IMR-90 (cell line): ENCODE results near the gene KDM4B. TPM values are rescaled to one million over a fixed set of nuclear protein-coding genes. Genes with fewer than 3 reads are reported as not detected.

Experiments
- ATAC-seq: fragments of 200-7000 bp; cut with Tn5 transposase; 2 replicates; pipeline ENCODE4 v1.9.1; 2020; ENCODE audit warnings: low read depth, mild to moderate bottlenecking, moderate library complexity
- BruUV-seq: library from RNA; stranded (reverse); fragments of 400-500 nt; replicated peaks from 2 replicates; lab custom pipeline; 2021; lab: Mats Ljungman, UMichigan
- CTCF ChIA-PET: fragments of 300-600 bp; formaldehyde crosslinking; extraction: SDS; loops from one replicate; lab custom pipeline; 2021; ENCODE audit warnings: antibody characterized with exemption; lab: Yijun Ruan, JAX
- POLR2A ChIA-PET: fragments of 300-600 bp; sonication (Branson Sonifier 250); formaldehyde crosslinking; loops from one replicate; lab custom pipeline; 2022; ENCODE audit warnings: antibody characterized with exemption; ENCODE audit not compliant: unreplicated experiment; lab: Charles Lee
- DNase-seq: peaks from one replicate; pipeline ENCODE4 v3.0.0; 2013
- H2AFZ ChIP-seq: replicated peaks from 2 replicates; pipeline ENCODE3; 2013; ENCODE audit warnings: low read length, mild to moderate bottlenecking; ENCODE audit not compliant: poor library complexity
- H2AK5ac ChIP-seq: 2 replicates; pipeline ENCODE4 v1.6.1; 2013; ENCODE audit warnings: low read depth, low read length, inconsistent platforms
- H2AK9ac ChIP-seq: replicated peaks from 2 replicates; pipeline ENCODE3; 2013; ENCODE audit warnings: mild to moderate bottlenecking, low read depth, low read length, moderate library complexity; ENCODE audit not compliant: poor library complexity
- H2BK120ac ChIP-seq: 2 replicates; pipeline ENCODE4 v1.6.1; 2013; ENCODE audit warnings: low read depth, low read length, inconsistent platforms
- H2BK15ac ChIP-seq: 3 replicates; pipeline ENCODE4 v1.6.1; 2013; ENCODE audit warnings: low read depth, low read length, inconsistent platforms
- H2BK20ac ChIP-seq: 2 replicates; pipeline ENCODE4 v1.6.1; 2013; ENCODE audit warnings: low read depth, mild to moderate bottlenecking, inconsistent platforms, low read length, moderate library complexity
- H2BK5ac ChIP-seq: 2 replicates; pipeline ENCODE4 v1.6.1; 2013; ENCODE audit warnings: mild to moderate bottlenecking, low read depth, low read length, inconsistent platforms; ENCODE audit not compliant: poor library complexity, severe bottlenecking
- H3K14ac ChIP-seq: replicated peaks from 2 replicates; pipeline ENCODE4 v1.6.1; 2013; ENCODE audit warnings: low read depth, low read length, inconsistent platforms
- H3K18ac ChIP-seq: 2 replicates; pipeline ENCODE4 v1.6.1; 2013; ENCODE audit warnings: low read depth, low read length, control low read depth
- H3K23ac ChIP-seq: 2 replicates; pipeline ENCODE4 v1.6.1; 2013; ENCODE audit warnings: low read depth, low read length, inconsistent platforms
- H3K27ac ChIP-seq: 2 replicates; pipeline ENCODE4 v1.5.1; 2013; ENCODE audit warnings: mild to moderate bottlenecking, control low read depth, low read length; ENCODE audit not compliant: insufficient read depth
- H3K27me3 ChIP-seq: 2 replicates; pipeline ENCODE4 v1.6.1; 2013; ENCODE audit warnings: low read length; ENCODE audit not compliant: control insufficient read depth, insufficient read depth
- H3K36me3 ChIP-seq: 2 replicates; pipeline ENCODE4 v1.6.1; 2013; ENCODE audit warnings: low read length, mixed read lengths; ENCODE audit not compliant: control insufficient read depth, insufficient read depth
- H3K4ac ChIP-seq: 2 replicates; pipeline ENCODE4 v1.6.1; 2013; ENCODE audit warnings: low read depth, low read length, inconsistent platforms
- H3K4me1 ChIP-seq: 2 replicates; pipeline ENCODE4 v1.6.1; 2013; ENCODE audit warnings: low read length, mixed read lengths; ENCODE audit not compliant: control insufficient read depth, insufficient read depth
- H3K4me2 ChIP-seq: 2 replicates; pipeline ENCODE4 v1.6.1; 2013; ENCODE audit warnings: low read depth, mild to moderate bottlenecking, control low read depth, low read length, moderate library complexity
- H3K4me3 ChIP-seq: 2 replicates; pipeline ENCODE4 v1.5.1; 2013; ENCODE audit warnings: low read depth, mild to moderate bottlenecking, control low read depth, low read length, moderate library complexity; ENCODE audit not compliant: insufficient read depth
- H3K56ac ChIP-seq: 2 replicates; pipeline ENCODE4 v1.6.1; 2013; ENCODE audit warnings: low read length, inconsistent platforms; ENCODE audit not compliant: insufficient read depth; ENCODE audit errors: extremely low read depth
- H3K79me1 ChIP-seq, 2 experiments: 2 replicates each; pipeline ENCODE4 v1.6.1; 2013; ENCODE audit warnings: low read length in 2 of 2, inconsistent platforms in 1 of 2, low read depth in 1 of 2
- H3K9ac ChIP-seq: 2 replicates; pipeline ENCODE4 v1.6.1; 2013; ENCODE audit warnings: low read depth, low read length, control low read depth
- H3K9me1 ChIP-seq: 2 replicates; pipeline ENCODE4 v1.6.1; 2013; ENCODE audit warnings: low read length, inconsistent platforms; ENCODE audit not compliant: insufficient read depth
- H3K9me3 ChIP-seq: 2 replicates; pipeline ENCODE4 v1.6.1; 2013; ENCODE audit warnings: low read length; ENCODE audit not compliant: control insufficient read depth, insufficient read depth
- H4K20me1 ChIP-seq: 2 replicates; pipeline ENCODE4 v1.6.1; 2013; ENCODE audit warnings: low read length, inconsistent platforms; ENCODE audit not compliant: insufficient read depth
- H4K5ac ChIP-seq: 2 replicates; pipeline ENCODE4 v1.6.1; 2013; ENCODE audit warnings: mild to moderate bottlenecking, low read depth, low read length, control low read depth
- H4K8ac ChIP-seq, 2 experiments: 2 replicates each; pipeline ENCODE4 v1.6.1; 2013; ENCODE audit warnings: low read depth in 2 of 2, low read length in 2 of 2, control low read depth in 1 of 2, inconsistent platforms in 1 of 2
- H4K91ac ChIP-seq: 2 replicates; pipeline ENCODE4 v1.6.1; 2013; ENCODE audit warnings: low read depth, low read length, inconsistent platforms; ENCODE audit not compliant: insufficient read depth
- BHLHE40 ChIP-seq: fragments of 150-350 bp; IDR thresholded peaks from 2 replicates; pipeline ENCODE4 v1.6.1; 2016; ENCODE audit warnings: mild to moderate bottlenecking, low read depth, low read length
- CHD1 ChIP-seq: IDR thresholded peaks from 2 replicates; pipeline ENCODE4 v1.6.1; 2012; ENCODE audit warnings: low read depth, low read length, improper control_type of control experiment
- CTCF ChIP-seq: conservative IDR thresholded peaks from 2 replicates; pipeline ENCODE4 v1.5.1; 2012; ENCODE audit warnings: mild to moderate bottlenecking, low read depth, low read length, improper control_type of control experiment
- ELK1 ChIP-seq: fragments of 150-350 bp; IDR thresholded peaks from 2 replicates; pipeline ENCODE4 v1.6.1; 2016; ENCODE audit warnings: low read depth, mild to moderate bottlenecking, low read length, moderate library complexity, borderline replicate concordance
- FOS ChIP-seq: fragments of 150-350 bp; IDR thresholded peaks from 2 replicates; pipeline ENCODE4 v1.6.1; 2016; ENCODE audit warnings: low read depth, low read length
- MAFK ChIP-seq: IDR thresholded peaks from 2 replicates; pipeline ENCODE4 v1.6.1; 2012; ENCODE audit warnings: low read depth, low read length, improper control_type of control experiment
- MAZ ChIP-seq: IDR thresholded peaks from 2 replicates; pipeline ENCODE4 v1.6.1; 2012; ENCODE audit warnings: low read depth, mild to moderate bottlenecking, low read length, improper control_type of control experiment, moderate library complexity, borderline replicate concordance
- NFE2L2 ChIP-seq: fragments of 150-350 bp; IDR thresholded peaks from 2 replicates; pipeline ENCODE4 v1.6.1; 2016; ENCODE audit warnings: low read depth, mild to moderate bottlenecking, low read length
- POLR2A ChIP-seq: IDR thresholded peaks from 2 replicates; pipeline ENCODE4 v1.6.1; 2012; ENCODE audit warnings: mild to moderate bottlenecking, low read depth, low read length
- RFX5 ChIP-seq: IDR thresholded peaks from 2 replicates; pipeline ENCODE4 v1.8.0; 2012; ENCODE audit warnings: low read depth, mild to moderate bottlenecking, low read length, moderate library complexity
- SMC3 ChIP-seq: fragments of 150-350 bp; IDR thresholded peaks from 2 replicates; pipeline ENCODE4 v1.6.1; 2016; ENCODE audit warnings: low read depth, mild to moderate bottlenecking, antibody characterized with exemption, low read length, moderate library complexity
- USF2 ChIP-seq: fragments of 150-350 bp; IDR thresholded peaks from 2 replicates; pipeline ENCODE4 v1.6.1; 2017; ENCODE audit warnings: mild to moderate bottlenecking, antibody characterized with exemption, low read length, low read depth
- WGBS, 2 experiments: methylation state at CpG; one replicate each; pipeline versions ENCODE4 v1.1.5 to v1.1.7; 2013; ENCODE audit warnings: missing lambda C conversion rate in 2 of 2; ENCODE audit not compliant: insufficient read length in 1 of 2; ENCODE audit errors: extremely low coverage in 2 of 2; 5-methylcytosine and 5-hydroxymethylcytosine counted together
- dilution Hi-C: fragments of 300-500 bp; cut with HindIII; formaldehyde crosslinking; loops from one replicate; pipeline ENCODE4 v1.14.3; 2018; ENCODE audit warnings: low sequenced_read_pairs; ENCODE audit not compliant: unreplicated experiment
- in situ Hi-C: fragments of 300-500 bp; cut with MboI; formaldehyde crosslinking; loops from 3 replicates; pipeline ENCODE4 v1.14.3; 2019; ENCODE audit warnings: low sequenced_read_pairs, inconsistent platforms, mixed read lengths
- intact Hi-C: fragments of 100-400 bp; cut with micrococcal nuclease; formaldehyde crosslinking; loops from 2 replicates; pipeline ENCODE4 v1.10.0; 2022
- polyA plus RNA-seq, 3 experiments: library from polyadenylated mRNA; depleted of rRNA; stranded (reverse); fragments of >200 nt; gene quantifications; 2 replicates each; pipeline ENCODE4 v1.2.3, GENCODE V29; 2012; ENCODE audit warnings: low replicate concordance in 1 of 3
- total RNA-seq: library from RNA; depleted of rRNA; stranded (reverse); fragments of >200 nt; gene quantifications from 2 replicates; pipeline ENCODE4 v1.2.3, GENCODE V29; 2012

KDM4B gene
- total and polyA plus RNA-seq, 2 of the 4 experiments (the other 2 are of a cell fraction): 5.0 to 17.9 TPM

GRCh38 chr19:5182751-5183150 is 213.8 kb downstream of the KDM4B start:
- no peak for ATAC-seq
- CTCF ChIA-PET: no interaction called here

More at GRCh38 chr19:5182751-5183150, 213.8 kb downstream of the KDM4B start:
- H3K9ac ChIP-seq: no peak overlapping the region
- in situ Hi-C loops (no loop called here), intact Hi-C loops (no loop called here), dilution Hi-C loops (no loop called here)
- no peaks in the 10 kb centered on the region for H3K9me1 ChIP-seq
- H3K9me3 ChIP-seq: no peaks in the 10 kb centered on the region
- H3K27me3 ChIP-seq: no peaks in the 10 kb centered on the region
- H4K8ac ChIP-seq: no peak overlapping the region
- no peak overlapping the region for H3K56ac ChIP-seq
- no TSS peak for BruUV-seq
- DNase-seq: no peak
- no peak overlapping the region for H3K27ac ChIP-seq
- POLR2A ChIA-PET: no interaction called here
- H3K4me2 ChIP-seq: no peak overlapping the region
- H2BK15ac ChIP-seq: no peak overlapping the region
- H4K91ac ChIP-seq: no peak overlapping the region
- no peak overlapping the region for H3K14ac ChIP-seq
- no peak overlapping the region for H3K4ac ChIP-seq
- H3K23ac ChIP-seq: no peak overlapping the region
- H3K4me1 ChIP-seq: peaks cover 2% of the 10 kb centered on the region; the same call in 1 of the 2 replicates
- H4K5ac ChIP-seq: no peak overlapping the region
- no peaks in the 10 kb centered on the region for H3K36me3 ChIP-seq
- TF ChIP-seq BHLHE40: no peak
- TF ChIP-seq MAFK: no peak
- no peak for TF ChIP-seq MAZ
- TF ChIP-seq POLR2A: no peak
- TF ChIP-seq USF2: no peak
- TF ChIP-seq FOS: no peak
- no peak for TF ChIP-seq CHD1
- TF ChIP-seq ELK1: no peak
- TF ChIP-seq NFE2L2: no peak
- no peak for TF ChIP-seq RFX5
- TF ChIP-seq SMC3: no peak
- no peak for TF ChIP-seq CTCF
- H2AK5ac ChIP-seq: no peak overlapping the region
- H3K18ac ChIP-seq: no peak overlapping the region
- H2BK120ac ChIP-seq: no peak overlapping the region
- no peak overlapping the region for H2AFZ ChIP-seq
- no peak overlapping the region for H2BK20ac ChIP-seq
- H3K79me1 ChIP-seq: no peaks in the 10 kb centered on the region
- H4K20me1 ChIP-seq: no peaks in the 10 kb centered on the region
- no peak overlapping the region for H3K4me3 ChIP-seq
- WGBS, 2 experiments: 90% methylated on average over 2 of the region's 10 CpGs; no CpG with 5 or more reads in 1 of the 2 experiments
- no peak overlapping the region for H2AK9ac ChIP-seq
- no peak overlapping the region for H2BK5ac ChIP-seq
